VCaP (cell line): ENCODE data around the gene LHFPL6.

Source experiments
- H3K27ac ChIP-seq: fragments of 450-650 bp; 2 replicates; pipeline ENCODE4 v1.5.1; 2017
- TF ChIP-seq, protein P1 (sequence below): fragments of 450-650 bp; conservative IDR thresholded peaks from 2 replicates; pipeline ENCODE4 v1.5.1; 2017; ENCODE audit warnings: mild to moderate bottlenecking, moderate library complexity

LHFPL6 gene

DNA sequence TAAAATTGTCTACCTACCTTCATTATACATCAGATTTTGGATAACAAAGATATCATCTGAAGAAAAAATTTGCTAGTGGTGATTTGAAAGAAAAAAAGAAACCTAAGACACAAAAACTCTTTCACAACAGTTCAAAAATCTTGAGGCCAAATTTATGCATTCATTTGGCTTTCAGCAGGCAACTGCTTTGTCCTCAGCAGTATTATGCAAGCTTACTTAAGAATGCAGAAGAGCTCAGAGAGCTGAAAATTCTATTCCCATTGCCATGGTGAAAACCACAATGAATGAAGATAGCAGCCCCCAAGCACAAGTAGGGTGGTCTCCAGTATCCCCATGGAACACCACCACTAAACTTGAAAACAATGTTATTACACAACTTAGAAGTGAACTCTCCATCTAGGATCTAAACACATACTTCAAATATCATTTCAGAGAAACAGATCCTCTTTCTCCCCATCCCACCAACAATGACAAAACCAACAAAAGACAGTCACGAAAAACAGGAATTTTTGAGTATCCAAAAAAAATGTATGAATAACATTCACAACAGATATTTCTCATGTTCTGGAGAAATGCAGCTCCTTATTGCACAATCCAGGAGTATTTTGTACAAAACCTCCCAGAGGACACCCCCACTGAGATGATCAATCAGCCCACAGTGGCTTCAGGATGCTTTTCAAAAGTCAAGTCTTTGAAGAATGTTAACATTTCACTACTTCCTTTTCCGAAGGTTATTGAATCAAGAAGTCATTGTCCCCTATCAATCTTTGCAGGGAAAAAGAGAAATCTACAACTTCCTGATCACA is 192.7 kb downstream of the LHFPL6 start:
- TF ChIP-seq, protein P1, sequence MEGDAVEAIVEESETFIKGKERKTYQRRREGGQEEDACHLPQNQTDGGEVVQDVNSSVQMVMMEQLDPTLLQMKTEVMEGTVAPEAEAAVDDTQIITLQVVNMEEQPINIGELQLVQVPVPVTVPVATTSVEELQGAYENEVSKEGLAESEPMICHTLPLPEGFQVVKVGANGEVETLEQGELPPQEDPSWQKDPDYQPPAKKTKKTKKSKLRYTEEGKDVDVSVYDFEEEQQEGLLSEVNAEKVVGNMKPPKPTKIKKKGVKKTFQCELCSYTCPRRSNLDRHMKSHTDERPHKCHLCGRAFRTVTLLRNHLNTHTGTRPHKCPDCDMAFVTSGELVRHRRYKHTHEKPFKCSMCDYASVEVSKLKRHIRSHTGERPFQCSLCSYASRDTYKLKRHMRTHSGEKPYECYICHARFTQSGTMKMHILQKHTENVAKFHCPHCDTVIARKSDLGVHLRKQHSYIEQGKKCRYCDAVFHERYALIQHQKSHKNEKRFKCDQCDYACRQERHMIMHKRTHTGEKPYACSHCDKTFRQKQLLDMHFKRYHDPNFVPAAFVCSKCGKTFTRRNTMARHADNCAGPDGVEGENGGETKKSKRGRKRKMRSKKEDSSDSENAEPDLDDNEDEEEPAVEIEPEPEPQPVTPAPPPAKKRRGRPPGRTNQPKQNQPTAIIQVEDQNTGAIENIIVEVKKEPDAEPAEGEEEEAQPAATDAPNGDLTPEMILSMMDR: no peak

DNA sequence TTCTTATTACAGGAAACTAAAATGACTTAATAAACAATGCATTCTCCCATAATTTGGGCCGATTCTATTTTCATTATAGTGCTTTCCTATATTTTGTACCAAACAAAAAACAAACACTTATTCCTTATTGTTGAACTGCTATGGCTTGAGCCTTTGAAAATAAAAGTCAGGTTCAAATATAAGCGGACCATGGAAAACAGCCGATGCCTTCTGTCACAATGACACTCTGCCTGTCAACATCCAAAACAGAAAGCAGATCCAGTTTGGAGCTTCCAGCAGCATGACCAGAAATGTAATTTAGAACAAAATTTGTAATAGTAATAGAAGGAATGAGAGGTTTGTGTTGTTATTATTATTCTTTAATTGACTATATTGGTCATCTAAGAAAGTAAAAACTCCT is 194.5 kb downstream of the LHFPL6 start:
- TF ChIP-seq, protein P1: no peak
- H3K27ac ChIP-seq: no peak overlapping the region

More for the DNA sequence above, 192.7 kb downstream of the LHFPL6 start:
- no peak overlapping the region for H3K27ac ChIP-seq

DNA sequence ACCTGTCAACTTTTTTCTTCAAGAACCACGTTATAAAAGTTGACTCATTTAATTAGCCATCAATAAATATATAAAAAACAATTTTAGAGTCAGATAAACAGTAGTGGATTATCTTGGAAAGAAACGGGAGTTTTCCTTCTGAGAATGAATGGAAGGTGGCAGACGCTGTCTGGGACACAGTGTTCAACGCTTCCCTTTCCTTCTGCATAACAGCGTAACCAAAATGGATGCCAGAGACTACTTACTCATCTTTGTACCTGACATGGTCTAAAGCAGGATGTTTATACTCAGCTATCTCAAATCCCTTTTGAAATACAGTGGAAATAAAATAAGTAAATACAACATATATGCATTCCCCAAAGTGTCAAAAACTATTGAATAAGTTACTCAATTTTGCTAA is 195.2 kb downstream of the LHFPL6 start:
- TF ChIP-seq, protein P1: no peak
- H3K27ac ChIP-seq: no peak overlapping the region

DNA sequence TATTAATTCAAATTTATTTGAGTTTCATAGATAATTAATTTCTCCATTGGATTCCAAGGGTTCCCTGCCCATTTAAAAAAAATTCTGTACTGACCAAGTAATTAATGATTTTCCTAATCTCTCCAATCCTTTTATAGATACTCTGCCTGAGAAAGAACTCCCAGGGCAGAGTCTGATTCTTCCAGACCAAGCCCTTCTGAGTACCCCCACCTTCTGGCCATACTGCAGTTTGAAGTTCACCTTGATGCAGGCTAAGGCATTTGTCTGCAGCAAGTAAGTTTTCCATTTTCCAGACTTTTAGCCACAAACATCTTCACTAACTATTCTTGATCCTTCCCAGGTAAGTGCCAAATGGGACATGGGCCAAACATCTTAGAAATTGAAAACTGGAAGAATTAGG is 195.9 kb downstream of the LHFPL6 start:
- TF ChIP-seq, protein P1: no peak
- H3K27ac ChIP-seq: no peak overlapping the region

DNA sequence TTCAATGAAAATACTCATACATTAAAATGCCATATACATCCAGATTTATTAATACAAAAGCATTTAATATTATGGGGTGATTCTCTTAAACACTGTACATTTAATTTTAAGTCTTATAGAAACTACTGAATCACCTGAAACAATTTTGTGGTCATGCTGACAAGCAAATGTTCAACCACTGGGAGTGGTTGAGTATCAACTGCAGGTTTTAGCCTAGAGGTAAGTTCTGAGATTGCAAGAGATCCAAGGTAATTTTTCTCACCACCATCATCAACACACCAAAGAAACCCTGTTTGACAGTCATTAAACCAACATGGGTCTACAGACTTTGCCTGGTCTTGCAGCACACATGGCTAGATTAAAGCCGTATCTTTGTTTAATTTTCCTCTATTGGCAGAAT is 196.3 kb downstream of the LHFPL6 start:
- H3K27ac ChIP-seq: no peak overlapping the region
- TF ChIP-seq, protein P1: no peak

DNA sequence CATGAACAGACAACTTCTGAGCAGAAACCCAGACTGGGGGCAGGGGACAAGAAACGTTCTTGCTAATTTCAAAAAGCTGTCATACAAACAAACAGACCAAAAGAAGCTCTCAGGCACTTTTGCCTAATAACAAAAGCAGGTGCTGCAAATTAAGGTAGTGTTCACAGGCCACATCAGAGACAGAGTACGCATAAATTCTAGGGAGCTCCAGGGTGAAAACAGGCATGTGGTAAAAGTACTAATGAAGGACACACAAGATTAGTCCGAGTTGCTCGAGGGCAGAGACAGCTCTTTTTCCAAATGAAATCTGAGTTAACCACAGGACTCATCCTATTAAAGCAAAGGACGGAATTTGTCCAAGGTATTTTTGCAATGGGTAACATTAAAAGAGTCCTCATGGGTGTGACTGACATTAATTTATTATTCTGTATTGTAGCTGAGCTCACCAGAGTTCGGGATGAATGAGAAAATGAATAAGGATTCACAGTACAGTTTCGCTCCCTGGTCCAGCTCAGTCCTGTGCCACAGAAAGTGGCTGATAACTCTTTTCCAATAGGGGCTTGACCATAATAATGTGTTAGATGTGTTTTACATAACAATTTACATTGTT is 197.3 kb downstream of the LHFPL6 start:
- H3K27ac ChIP-seq: no peak overlapping the region
- TF ChIP-seq, protein P1: no peak

DNA sequence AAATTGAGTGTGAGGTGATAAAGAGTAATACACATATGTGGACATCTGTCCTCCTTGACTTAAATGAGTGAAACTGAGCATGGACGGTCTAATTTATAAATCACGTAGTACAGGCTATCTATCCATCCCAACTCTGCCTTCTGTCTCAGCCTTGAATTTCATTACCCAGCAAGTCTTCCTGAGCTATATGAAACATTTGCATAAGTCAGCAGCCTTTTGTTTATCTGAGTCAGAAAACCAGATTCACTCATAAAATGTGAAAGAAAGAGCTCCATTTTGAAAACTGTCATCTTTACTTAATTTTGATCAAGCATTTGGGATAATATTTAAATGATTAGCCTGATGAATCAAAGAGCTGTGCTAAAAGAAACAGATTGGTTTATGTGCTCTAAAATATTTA is 197.9 kb downstream of the LHFPL6 start:
- no peak overlapping the region for H3K27ac ChIP-seq
- TF ChIP-seq, protein P1: no peak
